HG03103 (cell line): ENCODE measurements around the gene MYBPH.

ENCODE experiments used
- ATAC-seq: cut with Tn5 transposase; IDR thresholded peaks from one replicate; pipeline ENCODE4 v1.9.1; 2021; ENCODE audit warnings: low read depth; ENCODE audit not compliant: unreplicated experiment

The MYBPH gene, protein sequence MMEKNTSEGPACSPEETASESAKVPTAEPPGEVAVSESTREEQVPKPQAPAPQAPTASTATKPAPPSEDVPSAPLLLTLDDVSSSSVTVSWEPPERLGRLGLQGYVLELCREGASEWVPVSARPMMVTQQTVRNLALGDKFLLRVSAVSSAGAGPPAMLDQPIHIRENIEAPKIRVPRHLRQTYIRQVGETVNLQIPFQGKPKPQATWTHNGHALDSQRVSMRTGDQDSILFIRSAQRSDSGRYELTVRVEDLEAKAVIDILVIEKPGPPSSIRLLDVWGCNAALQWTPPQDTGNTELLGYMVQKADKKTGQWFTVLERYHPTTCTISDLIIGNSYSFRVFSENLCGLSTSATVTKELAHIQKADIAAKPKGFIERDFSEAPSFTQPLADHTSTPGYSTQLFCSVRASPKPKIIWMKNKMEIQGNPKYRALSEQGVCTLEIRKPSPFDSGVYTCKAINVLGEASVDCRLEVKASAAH

DNA sequence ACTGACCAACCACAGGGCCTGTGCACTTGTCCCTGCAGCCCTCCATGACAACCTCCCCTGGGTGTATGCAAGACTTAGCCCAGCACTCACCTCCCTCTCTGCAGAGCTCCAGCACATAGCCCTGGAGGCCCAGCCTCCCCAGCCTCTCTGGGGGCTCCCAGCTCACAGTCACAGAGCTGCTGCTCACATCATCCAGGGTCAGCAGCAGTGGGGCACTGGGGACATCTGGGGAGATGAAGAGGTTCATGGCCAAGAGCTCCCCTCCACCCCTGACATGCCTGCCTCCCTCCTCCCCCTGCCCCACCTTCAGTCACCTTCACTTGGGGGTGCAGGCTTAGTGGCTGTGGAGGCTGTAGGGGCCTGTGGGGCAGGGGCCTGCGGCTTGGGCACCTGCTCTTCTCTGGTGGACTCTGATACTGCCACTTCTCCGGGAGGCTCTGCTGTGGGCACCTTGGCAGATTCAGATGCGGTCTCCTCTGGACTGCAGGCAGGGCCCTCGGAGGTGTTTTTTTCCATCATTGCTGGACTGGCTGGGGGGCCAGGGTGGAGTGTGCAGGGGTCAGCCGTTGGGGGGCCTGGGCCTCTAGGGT lies at the start of gene MYBPH:
Gene MYBPH (minus strand): TSS at position 590 of the 590 bp plus-strand sequence. CDS start 71 bp downstream, at position 519.
- ATAC-seq: no peak

DNA sequence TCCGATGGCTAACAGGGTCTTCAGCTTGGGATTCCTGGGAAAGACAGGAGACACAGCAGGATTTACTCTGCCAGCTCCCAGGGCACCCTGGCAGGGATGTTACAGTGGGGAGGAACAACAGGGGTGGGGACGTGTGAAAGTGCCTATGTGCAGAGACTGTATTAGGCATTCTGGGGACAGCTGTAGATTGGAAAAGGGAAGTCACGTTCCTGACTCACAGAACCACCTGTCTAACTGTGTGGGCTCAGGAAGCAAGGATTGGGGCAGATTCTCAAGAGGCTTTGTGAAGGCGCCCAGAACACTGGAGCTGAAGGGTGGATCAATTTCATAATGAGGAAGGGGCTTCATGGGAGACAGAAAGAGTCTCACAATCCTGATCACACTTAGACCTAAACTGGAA lies 49.4 kb upstream of the MYBPH start:
- ATAC-seq: no peak

DNA sequence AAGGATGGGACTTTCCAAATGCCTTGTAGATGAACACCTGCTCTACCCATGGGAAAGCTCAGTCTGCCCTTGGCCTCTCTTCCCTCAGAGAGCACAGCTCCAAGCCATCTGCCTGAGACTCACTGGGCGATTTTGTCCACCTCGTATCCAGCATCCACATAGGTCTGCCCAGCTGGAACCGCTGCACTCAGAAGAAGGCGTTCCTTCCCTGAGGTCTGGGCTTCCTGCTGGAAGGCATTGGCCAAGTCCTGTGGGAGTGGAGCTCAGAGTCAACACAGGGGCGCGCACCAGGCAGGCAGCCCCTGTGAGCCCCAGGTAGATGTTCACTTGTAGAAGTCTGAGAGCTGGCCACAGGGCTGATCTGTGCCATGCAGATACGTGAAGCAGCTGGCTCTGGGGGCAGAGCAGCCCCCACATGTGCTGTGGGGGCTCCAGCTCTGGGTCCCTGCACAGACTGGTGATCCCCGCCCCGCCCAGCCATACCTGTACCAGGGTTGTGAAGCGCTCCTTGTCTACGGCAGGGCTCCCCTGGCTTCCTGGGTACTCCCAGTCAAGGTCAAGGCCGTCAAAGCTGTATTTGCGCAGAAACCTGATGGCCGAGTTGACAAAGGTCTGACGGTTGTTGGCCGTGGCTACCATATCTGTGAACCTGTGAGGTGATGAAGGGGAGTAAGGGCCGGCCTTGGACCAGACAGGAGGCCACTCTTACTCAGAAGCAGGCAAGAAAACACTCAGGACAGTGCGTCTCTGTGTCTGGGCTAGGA lies 47.6 kb upstream of the MYBPH start:
- no peak for ATAC-seq

DNA sequence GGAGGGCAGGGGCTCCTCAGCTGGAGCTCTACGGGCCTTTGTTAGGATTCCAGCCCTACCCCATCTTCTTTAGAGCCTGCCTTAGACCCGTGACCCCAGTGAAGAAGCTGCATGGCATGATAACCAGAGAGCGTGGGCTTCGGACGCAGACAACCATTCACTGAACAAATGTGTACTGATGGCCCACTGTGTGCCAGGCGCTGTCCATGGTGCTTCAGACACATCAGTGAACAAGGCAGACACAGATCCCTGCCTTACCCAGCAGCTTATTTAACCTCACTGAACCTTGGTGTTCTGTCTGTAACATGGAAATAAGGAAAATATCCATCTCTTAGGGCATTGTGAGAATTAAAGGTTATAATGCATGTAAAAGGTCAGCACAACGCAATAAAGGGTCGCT lies 44.3 kb upstream of the MYBPH start:
- ATAC-seq: no peak

DNA sequence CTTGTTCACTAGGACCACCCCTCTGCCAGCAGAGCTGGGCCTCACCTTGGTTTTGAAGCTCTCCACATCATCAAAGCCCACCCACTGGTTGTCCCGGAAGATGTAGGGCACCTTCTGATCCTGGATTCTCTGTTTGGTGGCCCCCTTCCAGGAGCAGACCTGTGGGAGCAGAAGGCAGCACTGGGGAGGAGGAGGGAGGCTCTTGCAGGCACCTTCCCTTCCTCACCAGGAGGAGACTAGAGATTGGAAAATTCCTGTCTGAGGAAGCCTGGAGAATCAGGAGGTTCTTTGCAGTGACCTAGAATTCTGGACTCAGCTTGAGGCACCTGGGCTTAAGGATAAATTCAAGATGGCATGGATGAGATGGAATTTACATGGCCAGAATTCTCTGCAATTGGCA lies 43.5 kb upstream of the MYBPH start:
- ATAC-seq: no peak

DNA sequence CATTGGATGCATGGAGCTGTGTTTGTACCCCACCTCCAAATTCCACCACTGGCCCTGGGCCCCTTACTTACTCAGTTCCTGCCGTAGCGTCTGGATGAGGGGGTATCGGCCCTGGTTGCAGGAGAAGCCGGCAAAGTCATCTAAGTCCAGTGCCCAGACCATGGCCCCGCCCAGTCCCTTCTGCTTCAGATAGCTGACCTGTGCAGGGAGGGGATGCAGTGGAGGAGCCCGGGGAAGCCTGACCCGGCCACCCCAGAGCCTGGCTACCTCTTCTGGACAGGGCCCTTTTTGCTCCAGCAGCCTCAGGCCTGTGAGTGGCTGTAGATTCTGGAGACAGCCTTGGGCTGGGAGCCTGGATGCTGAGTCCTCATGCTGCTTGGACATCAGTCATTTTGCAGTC lies 42.0 kb upstream of the MYBPH start:
- no peak for ATAC-seq

DNA sequence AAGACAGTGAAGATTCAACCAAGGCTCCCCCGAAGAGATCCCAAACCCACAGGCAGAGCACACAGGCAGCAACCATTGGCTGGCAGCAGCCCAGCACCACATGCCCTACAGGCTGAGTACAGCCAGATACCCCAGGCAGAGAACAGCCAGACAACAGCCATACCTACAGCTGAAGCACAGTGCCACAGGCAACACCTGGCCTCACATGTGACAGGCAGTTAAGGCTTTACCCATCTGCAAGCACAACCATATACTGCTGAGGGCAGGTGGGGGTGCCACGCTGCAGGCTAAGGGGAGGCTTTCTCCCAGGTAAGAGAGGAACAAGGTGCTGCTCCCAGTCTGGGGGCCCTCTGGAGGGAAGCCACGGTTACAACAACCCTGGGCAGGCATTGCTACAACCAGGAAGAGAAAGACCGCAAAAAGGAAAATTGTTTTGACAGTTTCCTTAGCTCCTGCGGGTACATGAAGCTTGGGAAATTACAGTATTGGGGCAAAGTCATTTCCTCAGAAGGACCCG lies 41.6 kb upstream of the MYBPH start:
- ATAC-seq: no peak

DNA sequence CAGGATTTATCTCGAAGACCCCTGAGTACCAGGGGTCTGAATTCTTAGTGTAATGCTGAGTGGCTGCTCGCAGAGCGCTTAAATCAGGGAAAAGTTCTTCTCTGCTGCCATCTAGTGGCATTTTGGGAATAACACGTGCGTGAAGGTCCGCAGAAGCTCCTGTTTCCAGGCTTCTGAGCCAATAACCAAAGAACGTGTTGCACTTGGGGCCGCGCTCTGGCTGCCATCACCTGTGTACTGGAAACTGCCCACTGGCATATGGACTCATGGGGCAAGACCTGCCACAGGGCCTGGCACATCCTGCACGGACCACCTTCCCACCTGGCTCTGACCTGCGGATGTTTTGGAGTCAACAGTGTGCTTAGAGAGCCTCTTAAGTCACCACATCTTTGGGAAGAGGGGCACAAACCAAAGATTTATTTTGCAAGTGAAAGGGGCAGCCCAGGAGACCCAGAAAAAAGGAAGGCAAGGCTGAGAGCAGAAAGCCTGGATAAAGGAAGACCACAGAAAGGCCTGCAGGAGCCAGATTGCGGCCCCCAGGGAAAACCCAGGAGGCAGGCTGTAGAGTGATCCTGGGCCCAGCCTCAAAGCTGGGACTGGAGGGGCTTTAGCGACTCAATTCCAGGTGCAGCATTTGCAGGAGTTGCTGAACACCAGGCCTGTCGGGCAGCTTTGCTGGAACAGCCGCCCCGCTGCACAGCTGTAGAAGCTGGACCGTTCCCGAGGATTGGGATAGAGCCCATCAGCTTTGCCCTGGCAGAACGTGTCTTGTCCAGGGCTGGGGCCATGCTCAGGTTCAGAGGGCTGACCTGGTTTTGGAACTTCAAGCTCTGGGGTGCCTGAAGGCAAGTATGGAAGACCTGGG lies 40.9 kb upstream of the MYBPH start:
- ATAC-seq: no peak

DNA sequence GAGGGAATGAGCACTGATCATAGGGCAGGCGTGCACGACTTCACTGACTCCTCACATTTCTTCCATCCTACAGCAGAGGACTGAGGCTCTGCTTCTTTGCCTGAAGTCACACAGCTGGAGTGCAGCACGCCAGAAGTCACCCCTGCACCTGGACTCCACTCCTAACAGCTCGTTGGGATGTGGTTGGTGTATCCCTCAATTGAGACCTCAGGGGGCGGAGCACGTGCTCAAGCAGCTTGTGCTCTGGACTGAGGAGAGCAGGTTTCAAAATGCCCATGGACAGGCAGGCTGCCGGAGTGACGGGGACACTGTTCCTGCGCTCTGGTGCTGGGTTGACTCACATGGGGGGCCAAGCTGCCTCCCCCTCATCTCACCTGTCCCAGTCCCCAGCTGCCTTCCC lies 39.9 kb upstream of the MYBPH start:
- no peak for ATAC-seq

DNA sequence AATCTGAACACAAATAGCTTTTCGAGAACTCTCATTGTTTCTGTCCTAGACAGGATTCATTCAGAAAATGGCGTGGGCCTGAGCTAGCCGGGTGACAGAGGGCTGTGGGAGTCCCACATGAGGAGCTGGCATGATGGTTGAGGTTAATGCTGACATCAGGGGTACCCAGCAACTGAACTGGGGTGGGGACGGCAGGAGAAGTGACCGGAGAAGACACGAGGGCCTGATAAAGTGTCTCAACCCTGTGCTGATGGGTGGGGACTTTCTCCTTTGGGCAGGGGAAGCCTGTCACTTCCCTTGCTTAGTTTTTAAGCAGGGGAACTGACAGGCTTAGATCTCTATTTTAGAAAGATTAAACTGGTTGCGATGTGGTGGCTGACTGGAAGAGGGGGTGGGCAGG lies 39.2 kb upstream of the MYBPH start:
- ATAC-seq: no peak

DNA sequence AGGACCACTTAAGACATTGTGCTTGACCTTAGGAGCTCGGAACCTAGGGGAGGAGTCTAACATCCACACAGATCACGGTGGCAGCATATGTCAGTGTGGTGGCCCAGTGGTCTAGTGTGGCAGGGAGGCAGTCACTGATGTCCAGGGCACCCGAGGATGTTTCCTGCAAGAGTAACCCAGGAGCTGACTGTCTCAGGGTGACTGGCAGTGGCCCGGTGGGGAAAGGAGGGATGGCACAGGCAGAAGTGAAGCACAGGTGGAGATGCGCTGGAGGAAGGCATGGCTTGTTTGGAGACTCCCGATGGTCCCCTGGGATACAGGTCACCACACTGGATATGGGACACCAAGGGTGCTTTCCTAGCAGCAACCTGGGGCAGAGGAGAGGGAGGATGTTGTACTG lies 37.5 kb upstream of the MYBPH start:
- ATAC-seq: no peak

DNA sequence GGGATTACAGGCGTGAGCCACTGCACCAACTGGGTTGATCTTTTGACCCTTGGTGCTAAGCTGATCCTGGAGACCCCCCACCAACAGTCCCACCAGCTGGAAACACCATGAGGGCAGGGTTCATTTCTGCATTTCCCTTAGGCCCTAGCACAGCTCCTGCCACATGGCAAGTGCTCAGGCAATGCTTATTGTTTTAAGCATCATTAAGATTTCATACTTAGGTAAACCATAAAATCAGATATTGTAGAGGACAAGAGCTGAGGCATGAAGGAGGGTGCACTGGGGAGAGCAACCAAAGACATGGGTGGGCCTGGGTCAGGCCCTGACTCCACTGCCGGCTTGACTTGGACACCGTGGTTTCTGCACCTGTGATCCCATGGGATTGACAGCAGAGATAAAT lies 36.2 kb upstream of the MYBPH start:
- ATAC-seq: no peak

DNA sequence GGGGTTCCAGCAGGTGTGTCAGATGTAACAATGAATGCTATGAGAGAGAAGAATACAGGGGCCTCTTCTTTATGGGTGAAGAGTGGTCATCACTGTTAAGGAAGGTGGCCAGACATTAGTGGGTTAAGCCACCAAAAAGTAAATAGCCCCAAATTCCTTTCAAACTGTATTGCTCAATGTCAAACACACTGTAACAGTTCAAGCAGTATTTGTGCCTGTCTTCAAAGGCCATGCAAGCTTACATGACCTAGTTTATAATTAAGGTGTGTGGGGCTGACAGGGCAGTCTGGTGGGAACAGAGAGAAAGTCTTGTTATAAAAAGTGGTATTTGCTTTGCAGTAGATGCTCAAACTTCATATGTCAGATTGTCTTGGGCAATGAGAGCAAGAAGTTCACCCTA lies 35.4 kb upstream of the MYBPH start:
- ATAC-seq: no peak

DNA sequence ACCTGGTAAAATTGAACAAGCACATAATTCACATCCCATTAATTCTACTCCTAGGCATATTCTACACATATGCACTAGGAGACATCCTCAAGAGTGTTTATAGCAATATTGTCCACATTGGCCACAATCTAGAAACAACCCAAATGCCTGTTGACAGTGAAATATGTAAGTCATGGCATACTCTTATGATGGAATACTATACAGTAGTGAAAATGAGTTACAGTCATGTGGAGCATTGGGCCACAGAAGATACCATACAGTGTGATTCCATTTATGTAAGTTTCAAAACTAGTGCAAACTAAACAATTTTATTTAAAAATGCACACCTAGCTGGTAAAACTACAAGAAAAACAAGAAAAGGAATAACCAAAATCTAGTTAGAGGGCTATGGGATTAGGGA lies 34.7 kb upstream of the MYBPH start:
- no peak for ATAC-seq

DNA sequence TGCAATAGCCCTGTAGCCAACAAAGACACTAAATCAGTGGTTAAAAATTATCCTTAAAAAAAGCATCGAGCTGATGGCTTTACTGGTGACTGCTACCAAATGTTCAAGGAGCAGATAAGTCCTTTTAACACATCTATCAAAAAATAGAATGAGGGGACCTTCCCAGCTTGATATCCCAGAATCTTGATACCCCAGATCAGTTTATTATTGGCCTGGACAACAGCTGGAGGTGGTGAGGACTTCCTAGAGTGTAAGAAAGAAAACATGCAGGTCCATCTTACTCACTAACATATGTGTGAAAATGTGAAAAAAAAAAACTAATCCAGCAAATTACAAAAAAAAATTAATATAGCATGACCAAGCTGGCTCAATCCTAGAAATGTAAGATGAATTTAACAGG lies 32.6 kb upstream of the MYBPH start:
- ATAC-seq: no peak

DNA sequence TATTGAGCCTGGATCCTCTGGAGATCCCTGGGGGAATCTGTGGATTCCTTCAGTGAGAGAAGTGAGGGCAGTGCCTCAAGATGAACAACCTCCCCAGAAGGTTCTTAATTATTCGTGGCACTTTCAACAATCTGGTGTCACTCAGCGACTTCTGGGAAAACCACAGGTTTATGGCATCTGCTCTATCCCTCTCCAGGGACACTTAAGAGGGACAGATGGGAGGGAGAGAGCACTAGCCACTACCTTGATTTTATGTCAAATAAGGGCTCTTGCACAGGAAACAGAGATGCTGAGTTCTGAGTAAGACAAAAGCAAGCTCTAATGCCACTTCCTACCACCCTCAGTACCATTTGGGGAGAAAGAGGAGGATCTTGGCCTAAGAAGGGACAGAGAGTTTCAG lies 32.1 kb upstream of the MYBPH start:
- no peak for ATAC-seq

DNA sequence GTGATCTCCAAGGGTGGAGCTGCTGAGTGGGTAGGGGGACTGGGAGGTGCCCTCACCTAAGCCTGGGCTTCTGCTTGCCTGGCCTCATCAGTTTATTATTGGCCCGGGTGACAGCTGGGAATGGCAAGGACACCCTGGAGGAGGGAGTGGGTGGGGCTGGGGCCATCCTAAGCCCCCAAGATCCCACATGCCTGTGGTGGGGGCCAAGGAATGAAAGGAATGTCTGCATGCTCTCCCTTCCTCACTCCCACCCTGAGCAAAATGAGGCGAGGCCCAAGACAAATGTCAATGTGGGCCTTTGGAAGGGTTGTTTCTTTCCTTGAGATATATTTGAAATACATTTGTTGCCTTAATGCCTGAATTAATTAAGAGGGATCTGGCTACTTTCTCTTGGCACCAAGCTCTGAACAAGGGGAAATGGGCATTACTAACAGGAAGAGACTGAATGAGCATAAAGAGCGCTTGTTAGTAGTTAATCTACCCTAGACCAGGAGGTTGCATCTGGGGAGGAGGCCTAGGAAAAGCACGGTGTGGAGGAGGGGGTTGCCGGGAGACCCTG lies 30.6 kb upstream of the MYBPH start:
- no peak for ATAC-seq

DNA sequence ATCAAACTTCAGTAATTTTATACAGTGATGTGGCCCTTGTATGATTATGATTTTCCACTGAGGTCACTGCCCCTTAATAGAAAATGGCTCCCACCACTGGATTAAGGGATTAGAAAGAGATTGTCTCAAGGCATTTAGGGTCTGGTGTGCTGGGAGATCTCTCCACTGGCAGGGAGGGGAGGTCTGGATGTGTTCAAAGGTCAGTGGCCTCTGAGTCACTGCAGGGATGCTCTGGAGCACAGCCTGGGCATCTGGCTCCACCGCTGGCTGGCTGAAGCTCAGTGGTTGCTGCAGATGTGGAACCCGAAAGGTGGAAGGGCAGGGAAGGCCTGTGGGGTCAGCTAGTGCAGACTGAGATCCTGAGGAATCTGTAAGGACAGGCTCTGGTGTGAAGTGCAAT lies 29.1 kb upstream of the MYBPH start:
- no peak for ATAC-seq

DNA sequence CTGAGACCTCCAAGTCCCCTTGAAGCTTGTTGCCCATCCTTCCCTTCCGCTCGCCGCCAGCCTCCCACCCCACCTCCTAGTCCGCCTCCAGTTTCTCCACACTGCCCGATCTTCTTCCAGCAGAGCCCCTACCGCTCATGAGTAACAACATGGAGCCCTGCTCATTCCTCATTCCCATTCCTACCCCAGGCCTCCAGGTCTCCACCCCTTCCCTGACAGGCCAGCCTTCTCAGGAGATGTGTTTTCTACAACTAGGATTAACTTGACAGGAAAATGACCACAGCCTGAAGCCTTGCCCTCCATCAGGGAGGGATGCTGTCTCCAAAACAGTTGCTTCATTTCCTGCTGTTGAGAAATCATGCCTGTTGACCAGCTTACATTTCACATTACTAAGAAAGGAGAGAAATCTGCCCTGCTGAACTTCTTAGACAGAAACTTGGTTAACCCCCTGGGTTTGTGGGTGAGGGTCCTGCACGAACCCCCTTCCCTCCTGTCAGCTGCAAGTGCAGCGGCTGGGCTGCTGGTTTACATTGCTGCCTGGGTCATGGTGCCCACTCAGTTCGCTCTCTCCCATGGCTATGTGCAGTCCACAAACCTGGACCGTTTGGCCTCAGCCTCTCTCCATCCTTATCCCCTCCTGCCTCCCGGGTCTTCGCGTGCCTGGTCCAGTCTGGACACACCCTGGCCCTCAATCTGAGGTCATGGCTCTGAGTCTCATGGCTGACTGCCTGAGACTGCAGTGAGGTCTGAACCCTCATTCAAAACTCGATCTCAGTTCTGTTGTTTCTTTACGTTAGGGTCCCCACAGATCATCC lies 27.0 kb upstream of the MYBPH start:
- ATAC-seq: no peak
